Thyroid gland (tissue), 4 donors: ENCODE results near the gene FIG4.

Experiments
- CTCF ChIP-seq, 6 experiments: fragments of 200-600 bp in 3 of 6; fragments of 450-650 bp in 3 of 6; sonication (generic) in 3 of 6; IDR thresholded peaks; one replicate each; pipeline ENCODE4 v1.5.1; 2016 to 2019; ENCODE audit warnings: antibody characterized with exemption in 6 of 6, mild to moderate bottlenecking in 2 of 6, inconsistent platforms in 1 of 6, moderate library complexity in 1 of 6
- POLR2A ChIP-seq, 2 donors: fragments of 450-650 bp; IDR thresholded peaks; one replicate each; pipeline ENCODE4 v1.6.1; 2017; ENCODE audit warnings: antibody characterized with exemption in 2 of 2, mild to moderate bottlenecking in 2 of 2, moderate library complexity in 1 of 2

- TF ChIP-seq CTCF (IDR thresholded peaks at IDR 0.05) (no peak), POLR2A (IDR thresholded peaks at IDR 0.05) (no peak)
These were observed 92.3 kb downstream of the FIG4 start for GRCh38 chr6:109783250-109783986.
